DOHH2 (cell line): Measurements from ENCODE around the gene C17orf58.

Experiments
- H3F3A ChIP-seq: fragments of 200-600 bp; sonication (generic), shearing (Covaris generic); 2 replicates; pipeline ENCODE4 v1.6.0; 2016; ENCODE audit warnings: antibody characterized with exemption, mild to moderate bottlenecking; ENCODE audit not compliant: control insufficient read depth, insufficient read depth
- H3K27ac ChIP-seq: fragments of 200-600 bp; sonication (generic); 2 replicates; pipeline ENCODE4 v1.5.1; 2014; ENCODE audit warnings: low read depth, mild to moderate bottlenecking, low read length, moderate library complexity
- H3K27me3 ChIP-seq: fragments of 200-600 bp; sonication (generic); 2 replicates; pipeline ENCODE4 v1.6.1; 2014; ENCODE audit warnings: mild to moderate bottlenecking, low read length, mixed read lengths; ENCODE audit not compliant: control insufficient read depth
- H3K36me3 ChIP-seq: fragments of 200-600 bp; sonication (generic); 2 replicates; pipeline ENCODE4 v1.6.1; 2014; ENCODE audit warnings: mild to moderate bottlenecking, low read length, moderate library complexity, mixed read lengths; ENCODE audit not compliant: control insufficient read depth
- H3K4me1 ChIP-seq: fragments of 200-600 bp; sonication (generic); 2 replicates; pipeline ENCODE4 v1.6.1; 2014; ENCODE audit warnings: mild to moderate bottlenecking, low read length, mixed read lengths; ENCODE audit not compliant: control insufficient read depth
- H3K4me2 ChIP-seq: fragments of 200-600 bp; sonication (generic); 2 replicates; pipeline ENCODE4 v1.6.0; 2014; ENCODE audit warnings: mild to moderate bottlenecking, low read length, moderate library complexity
- H3K4me3 ChIP-seq: fragments of 200-600 bp; sonication (generic); 2 replicates; pipeline ENCODE4 v1.5.1; 2014; ENCODE audit warnings: mild to moderate bottlenecking, low read length, mixed read lengths
- H3K79me2 ChIP-seq: fragments of 200-600 bp; sonication (generic); 2 replicates; pipeline ENCODE4 v1.6.1; 2014; ENCODE audit warnings: mild to moderate bottlenecking, low read length, mixed read lengths; ENCODE audit not compliant: control insufficient read depth
- H3K9me2 ChIP-seq: fragments of 200-600 bp; sonication (generic); replicated peaks from 2 replicates; pipeline ENCODE4 v1.6.1; 2014; ENCODE audit warnings: mild to moderate bottlenecking, low read length, mixed read lengths; ENCODE audit not compliant: control insufficient read depth
- H3K9me3 ChIP-seq: fragments of 200-600 bp; sonication (generic); 2 replicates; pipeline ENCODE4 v1.6.1; 2014; ENCODE audit warnings: antibody characterized with exemption, low read length, mixed read lengths; ENCODE audit not compliant: control insufficient read depth, insufficient read depth
- H4K20me1 ChIP-seq: fragments of 200-600 bp; sonication (generic); 2 replicates; pipeline ENCODE4 v1.6.0; 2014; ENCODE audit warnings: low read depth, mild to moderate bottlenecking, antibody characterized with exemption, low read length, moderate library complexity; ENCODE audit not compliant: control insufficient read depth, insufficient read depth
- EZH2phosphoT487 ChIP-seq: fragments of 200-600 bp; sonication (generic); IDR thresholded peaks from 2 replicates; pipeline ENCODE4 v1.6.1; 2017; ENCODE audit warnings: borderline replicate concordance, mild to moderate bottlenecking, antibody characterized with exemption, low read length, moderate library complexity, mixed read lengths
- TF ChIP-seq, protein P1 (sequence below): fragments of 200-600 bp; sonication (generic); IDR thresholded peaks from one replicate; pipeline ENCODE4 v1.5.1; 2014; ENCODE audit warnings: antibody characterized with exemption, mild to moderate bottlenecking, low read depth, low read length; ENCODE audit not compliant: poor library complexity, severe bottlenecking

C17orf58 gene

DNA sequence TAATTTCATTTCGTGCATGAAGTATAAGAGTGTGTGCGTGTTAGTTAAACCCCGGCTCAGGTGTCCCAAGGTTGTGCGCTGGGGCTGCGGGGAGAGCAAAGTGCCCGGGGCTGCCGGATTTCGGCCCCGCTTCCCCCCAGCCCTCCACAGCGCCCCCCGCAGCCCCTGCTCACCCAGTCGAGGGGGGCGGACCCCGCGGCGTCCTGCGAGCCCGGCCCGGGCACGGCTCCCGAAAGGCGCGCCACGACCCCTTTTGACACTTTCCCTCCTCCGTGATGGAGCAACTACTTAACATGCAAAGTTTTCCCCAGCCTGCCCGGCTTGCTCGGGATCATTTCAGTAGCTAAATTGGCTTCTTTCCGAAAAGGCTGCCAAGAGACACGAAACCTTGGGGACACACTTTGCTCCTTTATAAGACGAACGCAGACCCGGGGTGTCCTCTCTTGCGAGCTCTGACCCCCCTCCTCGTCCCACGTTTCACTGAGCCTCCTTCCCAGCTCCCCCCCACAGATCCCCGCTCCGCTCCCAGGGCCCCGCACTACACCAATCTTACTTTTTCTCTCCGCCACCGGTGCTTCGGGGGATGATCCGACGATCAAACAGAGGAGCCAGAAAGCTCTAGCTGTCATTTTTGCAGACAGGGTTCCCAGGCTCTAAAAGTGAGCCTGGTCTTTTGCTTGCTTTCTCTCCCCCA, 552 bp downstream of the C17orf58 start:
- peaks cover 36% of the 10 kb centered on the region for H3K4me1 ChIP-seq
- H3K9me3 ChIP-seq = no peaks in the 10 kb centered on the region
- H3K4me2 ChIP-seq = peak overlapping the region; percentile 99
- TF ChIP-seq, protein P1, sequence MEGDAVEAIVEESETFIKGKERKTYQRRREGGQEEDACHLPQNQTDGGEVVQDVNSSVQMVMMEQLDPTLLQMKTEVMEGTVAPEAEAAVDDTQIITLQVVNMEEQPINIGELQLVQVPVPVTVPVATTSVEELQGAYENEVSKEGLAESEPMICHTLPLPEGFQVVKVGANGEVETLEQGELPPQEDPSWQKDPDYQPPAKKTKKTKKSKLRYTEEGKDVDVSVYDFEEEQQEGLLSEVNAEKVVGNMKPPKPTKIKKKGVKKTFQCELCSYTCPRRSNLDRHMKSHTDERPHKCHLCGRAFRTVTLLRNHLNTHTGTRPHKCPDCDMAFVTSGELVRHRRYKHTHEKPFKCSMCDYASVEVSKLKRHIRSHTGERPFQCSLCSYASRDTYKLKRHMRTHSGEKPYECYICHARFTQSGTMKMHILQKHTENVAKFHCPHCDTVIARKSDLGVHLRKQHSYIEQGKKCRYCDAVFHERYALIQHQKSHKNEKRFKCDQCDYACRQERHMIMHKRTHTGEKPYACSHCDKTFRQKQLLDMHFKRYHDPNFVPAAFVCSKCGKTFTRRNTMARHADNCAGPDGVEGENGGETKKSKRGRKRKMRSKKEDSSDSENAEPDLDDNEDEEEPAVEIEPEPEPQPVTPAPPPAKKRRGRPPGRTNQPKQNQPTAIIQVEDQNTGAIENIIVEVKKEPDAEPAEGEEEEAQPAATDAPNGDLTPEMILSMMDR = peak; percentile 45
- peak; percentile 51; the same call in 1 of the 2 replicates for TF ChIP-seq EZH2phosphoT487
- peaks cover 3% of the 10 kb centered on the region; the same call in 1 of the 2 replicates for H3K36me3 ChIP-seq
- peaks cover 24% of the 10 kb centered on the region for H3K27me3 ChIP-seq
- no peak overlapping the region for H3K27ac ChIP-seq
- H3K4me3 ChIP-seq = peak overlapping the region; percentile 95
- H3K9me2 ChIP-seq = no peaks in the 10 kb centered on the region
- peaks cover 23% of the 10 kb centered on the region for H3F3A ChIP-seq
- H3K79me2 ChIP-seq = no peaks in the 10 kb centered on the region; the same call in 1 of the 2 replicates
- H4K20me1 ChIP-seq = no peaks in the 10 kb centered on the region

DNA sequence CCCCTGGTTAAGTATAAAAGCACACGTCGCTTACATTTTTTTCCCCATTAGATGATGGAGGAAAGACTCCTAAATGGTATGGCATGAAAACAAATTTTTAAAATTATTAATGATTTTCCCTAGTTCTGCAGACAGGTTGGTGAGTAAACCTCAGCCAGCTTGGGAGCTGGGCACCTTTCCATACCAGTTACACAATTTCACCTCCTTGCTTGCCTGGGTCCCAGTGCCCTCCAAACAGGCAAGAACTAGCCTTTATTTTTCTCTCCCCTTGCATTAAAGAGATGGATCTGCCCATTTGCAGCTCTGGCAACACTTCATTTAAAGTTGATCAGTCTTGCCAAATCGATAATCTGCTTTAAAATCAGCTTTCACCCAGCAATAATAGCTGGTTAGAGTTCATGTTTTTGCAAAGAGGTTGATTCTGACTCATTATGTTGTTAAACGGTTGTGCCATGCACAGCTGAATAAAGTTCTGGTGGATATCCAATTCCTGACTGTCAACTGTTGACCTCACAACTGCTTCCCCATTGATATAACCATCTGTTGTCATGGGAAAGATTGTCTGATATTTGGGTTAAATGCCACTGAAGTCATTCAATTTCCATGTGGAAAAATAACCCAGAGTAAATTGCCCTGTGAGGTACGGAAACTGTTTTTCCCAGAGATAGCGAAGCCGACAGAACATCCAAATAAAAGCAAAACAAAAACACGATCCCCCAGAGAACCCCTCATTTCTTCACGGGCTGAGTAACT, 1.3 kb downstream of the C17orf58 start:
- no peaks in the 10 kb centered on the region for H4K20me1 ChIP-seq
- peak overlapping the region; percentile 95 for H3K4me3 ChIP-seq
- peaks cover 24% of the 10 kb centered on the region for H3K27me3 ChIP-seq
- no peak overlapping the region for H3K27ac ChIP-seq
- TF ChIP-seq, protein P1 = no peak
- no peak for TF ChIP-seq EZH2phosphoT487
- H3K79me2 ChIP-seq = no peaks in the 10 kb centered on the region; the same call in 1 of the 2 replicates
- H3K36me3 ChIP-seq = peaks cover 3% of the 10 kb centered on the region; the same call in 1 of the 2 replicates
- peaks cover 36% of the 10 kb centered on the region for H3K4me1 ChIP-seq
- H3K9me3 ChIP-seq = no peaks in the 10 kb centered on the region
- H3F3A ChIP-seq = peaks cover 24% of the 10 kb centered on the region
- no peaks in the 10 kb centered on the region for H3K9me2 ChIP-seq
- peak overlapping the region; percentile 99 for H3K4me2 ChIP-seq

DNA sequence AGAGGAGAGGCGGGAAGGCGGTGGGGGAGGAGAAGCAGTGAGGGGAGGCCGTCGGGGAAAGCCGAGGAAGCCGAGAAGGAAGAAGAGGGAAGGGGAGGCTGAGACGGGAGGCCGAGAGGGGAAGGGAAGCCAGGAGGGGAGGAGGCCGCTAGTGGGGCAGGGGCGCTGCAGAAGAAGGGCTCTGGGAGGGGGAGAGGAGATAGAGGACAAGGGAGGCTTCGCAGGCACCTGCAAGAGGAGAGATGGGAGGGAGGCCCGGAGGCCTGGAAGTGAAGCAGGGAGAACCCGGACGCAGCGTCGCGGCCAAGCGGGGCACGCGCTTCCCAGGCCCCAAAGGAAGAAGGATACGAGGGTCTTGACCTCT, 2.3 kb downstream of the C17orf58 start:
- no peaks in the 10 kb centered on the region; the same call in 1 of the 2 replicates for H3K79me2 ChIP-seq
- no peaks in the 10 kb centered on the region for H3K9me3 ChIP-seq
- H3K9me2 ChIP-seq = no peaks in the 10 kb centered on the region
- H3K27me3 ChIP-seq = peaks cover 24% of the 10 kb centered on the region
- peaks cover 36% of the 10 kb centered on the region for H3K4me1 ChIP-seq
- TF ChIP-seq, protein P1 = no peak
- no peak for TF ChIP-seq EZH2phosphoT487
- H4K20me1 ChIP-seq = no peaks in the 10 kb centered on the region
- peak overlapping the region; percentile 99 for H3K4me2 ChIP-seq
- peaks cover 3% of the 10 kb centered on the region; the same call in 1 of the 2 replicates for H3K36me3 ChIP-seq
- peak overlapping the region; percentile 95 for H3K4me3 ChIP-seq
- peak overlapping the region; percentile 67 for H3K27ac ChIP-seq
- H3F3A ChIP-seq = peaks cover 24% of the 10 kb centered on the region
